ENCODE measurements around the gene YBEY.
A peak's percentile ranks its signal among the peaks of the same experiment; 100 is the strongest.

The YBEY gene

GRCh38 chr21:46264690-46265144 lies 21.4 kb upstream of the YBEY start:
- DNase-seq: no peak

GRCh38 chr21:46265736-46266525 lies 20.2 kb upstream of the YBEY start:
- no peak for DNase-seq

- DNase-seq: no peak
Measured at GRCh38 chr21:46266946-46267345, 19.2 kb upstream of the YBEY start.

GRCh38 chr21:46268371-46268770 lies 17.8 kb upstream of the YBEY start:
- no peak for DNase-seq

GRCh38 chr21:46269466-46269865 lies 16.7 kb upstream of the YBEY start:
- DNase-seq: no peak

- no peak for DNase-seq
Measured at GRCh38 chr21:46273341-46273740, 12.8 kb upstream of the YBEY start.

- no peak for DNase-seq
Measured at GRCh38 chr21:46274797-46275390, 11.2 kb upstream of the YBEY start.

GRCh38 chr21:46284077-46284644 lies 2.0 kb upstream of the YBEY start:
- peak; percentile 24 to 51 (median 39) for DNase-seq

GRCh38 chr21:46284733-46285132 lies 1.4 kb upstream of the YBEY start:
- peak; percentile 27 to 61 (median 59) for DNase-seq

- no peak for DNase-seq
Measured at GRCh38 chr21:46285206-46285661, 908 bp upstream of the YBEY start, which contains the start of gene MCM3AP. MCM3AP (minus strand) TSS chr21:46285611; CDS start chr21:46285286, 325 bp downstream.

GRCh38 chr21:46286648-46287002 lies 483 bp downstream of the YBEY start:
- DNase-seq: peak in 3 of 4 experiments; percentile 75 to 91 (median 83)

GRCh38 chr21:46287541-46287940 lies 1.4 kb downstream of the YBEY start:
- no peak for DNase-seq

- no peak for DNase-seq
Measured at GRCh38 chr21:46289655-46290179, 3.6 kb downstream of the YBEY start.

GRCh38 chr21:46291561-46291960 lies 5.4 kb downstream of the YBEY start:
- DNase-seq: no peak

GRCh38 chr21:46294647-46295176 lies 8.6 kb downstream of the YBEY start:
- DNase-seq: peak; percentile 51 to 83 (median 74)

GRCh38 chr21:46295177-46295770 lies 9.1 kb downstream of the YBEY start:
- peak in 2 of 4 experiments; percentile 14 to 17 for DNase-seq

- DNase-seq: peak; percentile 88 to 96 (median 94)
Measured at GRCh38 chr21:46295996-46296752, 10.0 kb downstream of the YBEY start.

- DNase-seq: peak in 2 of 4 experiments; percentile 45 to 47
Measured at GRCh38 chr21:46297338-46298271, 11.5 kb downstream of the YBEY start.

GRCh38 chr21:46299167-46299566 lies 13.0 kb downstream of the YBEY start:
- no peak for DNase-seq

GRCh38 chr21:46301759-46302158 lies 15.6 kb downstream of the YBEY start:
- DNase-seq: no peak

GRCh38 chr21:46304437-46304836 lies 18.3 kb downstream of the YBEY start:
- DNase-seq: no peak
